ENCODE data around the gene LAMA5. TPM values are rescaled to one million over a fixed set of nuclear protein-coding genes. Genes with fewer than 3 reads are reported as not detected.

LAMA5 gene
- total RNA-seq, 1 donor from 2014 or later: 601 TPM

DNA sequence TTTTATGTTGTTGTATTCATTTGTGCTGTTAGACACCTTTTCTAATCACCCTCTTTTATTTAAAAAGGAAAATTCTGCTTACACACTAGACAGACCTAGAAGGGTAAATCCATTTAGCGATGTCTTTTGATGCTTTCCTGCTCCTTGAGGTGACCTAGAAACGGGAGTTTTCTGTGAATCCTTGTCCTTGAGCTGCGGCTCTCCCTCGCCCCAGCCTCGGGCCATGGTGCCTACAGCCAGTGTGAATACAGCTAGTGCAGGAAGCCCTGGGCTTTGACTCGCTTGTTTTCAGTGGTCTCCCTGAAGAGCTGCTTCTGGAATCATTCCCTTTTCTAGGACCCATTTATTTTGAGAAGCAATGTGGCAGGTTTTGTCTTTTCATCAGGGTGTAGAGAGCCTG lies 82.0 kb downstream of the LAMA5 start:
- H3K4me1 Mint-ChIP-seq: no peaks in the 10 kb centered on the region
- H3K9me3 Mint-ChIP-seq: no peaks in the 10 kb centered on the region
- no peak overlapping the region for H3K4me3 Mint-ChIP-seq
- H3K36me3 Mint-ChIP-seq: peaks cover 24% of the 10 kb centered on the region
- no peak for DNase-seq (ENCODE audit: low spot score in 2 of 2, unreplicated experiment in 2 of 2)
- no peak overlapping the region for H3K27ac Mint-ChIP-seq
- no peaks in the 10 kb centered on the region for H3K27me3 Mint-ChIP-seq (ENCODE audit: low read depth)
- TF ChIP-seq, protein P1, sequence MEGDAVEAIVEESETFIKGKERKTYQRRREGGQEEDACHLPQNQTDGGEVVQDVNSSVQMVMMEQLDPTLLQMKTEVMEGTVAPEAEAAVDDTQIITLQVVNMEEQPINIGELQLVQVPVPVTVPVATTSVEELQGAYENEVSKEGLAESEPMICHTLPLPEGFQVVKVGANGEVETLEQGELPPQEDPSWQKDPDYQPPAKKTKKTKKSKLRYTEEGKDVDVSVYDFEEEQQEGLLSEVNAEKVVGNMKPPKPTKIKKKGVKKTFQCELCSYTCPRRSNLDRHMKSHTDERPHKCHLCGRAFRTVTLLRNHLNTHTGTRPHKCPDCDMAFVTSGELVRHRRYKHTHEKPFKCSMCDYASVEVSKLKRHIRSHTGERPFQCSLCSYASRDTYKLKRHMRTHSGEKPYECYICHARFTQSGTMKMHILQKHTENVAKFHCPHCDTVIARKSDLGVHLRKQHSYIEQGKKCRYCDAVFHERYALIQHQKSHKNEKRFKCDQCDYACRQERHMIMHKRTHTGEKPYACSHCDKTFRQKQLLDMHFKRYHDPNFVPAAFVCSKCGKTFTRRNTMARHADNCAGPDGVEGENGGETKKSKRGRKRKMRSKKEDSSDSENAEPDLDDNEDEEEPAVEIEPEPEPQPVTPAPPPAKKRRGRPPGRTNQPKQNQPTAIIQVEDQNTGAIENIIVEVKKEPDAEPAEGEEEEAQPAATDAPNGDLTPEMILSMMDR (IDR thresholded peaks at IDR 0.05; ENCODE audit: unreplicated experiment): no peak

DNA sequence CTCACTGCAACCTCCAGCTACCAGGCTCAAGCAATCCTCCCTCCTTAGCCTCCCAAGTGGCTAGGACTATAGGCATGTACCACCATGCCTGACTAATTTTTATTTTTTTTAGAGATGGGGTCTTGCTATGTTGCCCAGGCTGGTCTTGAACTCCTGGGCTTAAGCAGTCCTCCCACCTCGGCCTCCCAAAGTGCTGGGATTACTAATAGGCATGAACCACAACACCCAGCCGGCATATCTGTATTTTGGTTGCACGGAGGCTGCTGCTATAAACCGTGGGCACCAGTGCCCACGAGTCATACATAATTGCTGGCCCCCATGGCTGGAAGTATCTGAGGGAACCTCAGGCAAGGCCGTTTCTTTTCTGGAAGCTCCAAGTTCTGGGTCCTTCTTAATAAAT lies 82.7 kb downstream of the LAMA5 start:
- Mint-ChIP-seq H3K27ac (no peak overlapping the region), H3K9me3 (no peaks in the 10 kb centered on the region), H3K4me3 (no peak overlapping the region), H3K4me1 (no peaks in the 10 kb centered on the region), H3K36me3 (peaks cover 24% of the 10 kb centered on the region), H3K27me3 (ENCODE audit: low read depth) (no peaks in the 10 kb centered on the region)
- no peak for DNase-seq (ENCODE audit: low spot score in 2 of 2, unreplicated experiment in 2 of 2)
- TF ChIP-seq, protein P1 (IDR thresholded peaks at IDR 0.05; ENCODE audit: unreplicated experiment): no peak

DNA sequence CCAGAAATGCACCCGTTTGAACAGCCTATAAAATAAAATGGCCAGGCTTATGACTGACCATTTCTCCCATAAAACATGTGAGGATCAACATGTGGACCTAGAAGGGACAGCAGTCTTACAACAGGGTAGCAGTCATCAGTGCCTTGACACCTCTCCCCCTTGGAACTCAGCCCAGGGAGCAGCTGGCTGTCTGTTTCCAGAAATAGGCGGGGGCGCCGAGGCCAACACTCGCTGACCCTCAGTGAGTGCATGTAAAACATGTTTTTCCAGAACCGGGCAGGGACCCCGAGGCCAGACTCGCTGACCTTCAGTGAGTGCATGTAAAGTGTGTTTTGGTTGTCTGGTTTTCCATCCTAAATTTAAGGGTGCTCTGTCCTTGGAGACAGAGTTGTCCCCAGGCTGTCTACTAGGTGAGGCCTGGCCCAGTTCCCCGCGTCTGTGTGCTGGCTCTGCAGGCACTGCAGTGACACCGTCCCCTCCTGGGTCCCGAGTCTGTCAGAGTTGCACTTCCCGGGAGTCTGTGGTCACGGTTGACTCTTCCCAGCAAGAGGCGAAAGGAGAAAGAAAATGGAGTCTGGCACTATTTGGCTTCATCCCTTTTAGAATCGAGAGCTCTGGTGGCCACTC lies 84.1 kb downstream of the LAMA5 start:
- H3K4me1 Mint-ChIP-seq: no peaks in the 10 kb centered on the region
- H3K36me3 Mint-ChIP-seq: peaks cover 23% of the 10 kb centered on the region
- no peaks in the 10 kb centered on the region for H3K27me3 Mint-ChIP-seq (ENCODE audit: low read depth)
- H3K4me3 Mint-ChIP-seq: no peak overlapping the region
- H3K9me3 Mint-ChIP-seq: no peaks in the 10 kb centered on the region
- no peak for DNase-seq (ENCODE audit: low spot score in 2 of 2, unreplicated experiment in 2 of 2)
- no peak overlapping the region for H3K27ac Mint-ChIP-seq
- TF ChIP-seq, protein P1 (IDR thresholded peaks at IDR 0.05; ENCODE audit: unreplicated experiment): no peak

- DNase-seq (ENCODE audit: low spot score in 2 of 2, unreplicated experiment in 2 of 2): no peak
- Mint-ChIP-seq H3K27me3 (ENCODE audit: low read depth) (no peaks in the 10 kb centered on the region), H3K36me3 (peaks cover 23% of the 10 kb centered on the region), H3K4me3 (no peak overlapping the region), H3K27ac (no peak overlapping the region), H3K9me3 (no peaks in the 10 kb centered on the region), H3K4me1 (no peaks in the 10 kb centered on the region)
- TF ChIP-seq, protein P1 (IDR thresholded peaks at IDR 0.05; ENCODE audit: unreplicated experiment): no peak
Observed at GRCh38 chr20:62282103-62282502, 85.0 kb downstream of the LAMA5 start.

DNA sequence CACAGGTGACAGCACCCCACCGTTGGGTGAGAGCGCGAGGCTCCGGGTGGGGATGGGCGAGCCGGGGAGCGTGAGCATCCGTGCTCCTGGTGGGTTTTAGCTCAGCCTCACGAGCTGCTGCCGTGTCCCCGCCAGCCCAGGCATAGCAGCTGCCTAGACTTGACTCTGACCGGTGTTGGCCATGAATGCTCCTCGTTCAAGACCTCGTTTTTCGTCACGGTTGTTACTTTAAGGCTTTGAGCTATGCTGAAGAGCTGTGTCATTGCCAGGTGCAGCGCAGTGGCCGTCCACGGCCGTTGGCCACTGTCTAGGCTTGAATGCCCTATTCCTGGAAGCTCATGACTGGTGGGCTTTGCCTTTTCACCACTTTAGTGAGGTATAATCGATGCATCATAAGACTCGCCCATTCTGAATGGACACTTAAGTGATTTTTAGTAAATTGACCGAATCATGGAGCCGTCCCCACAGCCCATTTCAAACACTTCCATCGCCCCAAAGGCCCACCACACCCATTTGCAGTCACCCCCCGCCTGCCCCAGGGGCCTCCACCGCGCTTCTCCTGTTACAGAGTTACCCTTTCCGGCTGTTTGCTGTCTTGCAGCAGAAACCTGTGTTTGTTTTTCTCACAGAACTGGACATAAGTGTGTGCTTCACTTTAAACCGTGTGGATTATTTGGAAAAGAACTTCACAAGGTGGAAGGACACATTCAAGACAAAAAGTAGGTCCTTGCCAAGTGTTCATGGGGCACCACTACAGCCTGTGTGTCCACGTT lies 85.8 kb downstream of the LAMA5 start:
- peaks cover 23% of the 10 kb centered on the region for H3K36me3 Mint-ChIP-seq
- H3K4me1 Mint-ChIP-seq: no peaks in the 10 kb centered on the region
- H3K27ac Mint-ChIP-seq: no peak overlapping the region
- H3K4me3 Mint-ChIP-seq: no peak overlapping the region
- TF ChIP-seq, protein P1 (IDR thresholded peaks at IDR 0.05; ENCODE audit: unreplicated experiment): no peak
- no peaks in the 10 kb centered on the region for H3K27me3 Mint-ChIP-seq (ENCODE audit: low read depth)
- no peak for DNase-seq (ENCODE audit: low spot score in 2 of 2, unreplicated experiment in 2 of 2)
- no peaks in the 10 kb centered on the region for H3K9me3 Mint-ChIP-seq
